ENCODE measurements around the gene NBEAL2.
"Not testable (repeated sequence)": the region's sequence is repeated elsewhere in the genome, so short reads cannot be mapped to it uniquely, and the experiment has no call there.

The NBEAL2 gene

DNA sequence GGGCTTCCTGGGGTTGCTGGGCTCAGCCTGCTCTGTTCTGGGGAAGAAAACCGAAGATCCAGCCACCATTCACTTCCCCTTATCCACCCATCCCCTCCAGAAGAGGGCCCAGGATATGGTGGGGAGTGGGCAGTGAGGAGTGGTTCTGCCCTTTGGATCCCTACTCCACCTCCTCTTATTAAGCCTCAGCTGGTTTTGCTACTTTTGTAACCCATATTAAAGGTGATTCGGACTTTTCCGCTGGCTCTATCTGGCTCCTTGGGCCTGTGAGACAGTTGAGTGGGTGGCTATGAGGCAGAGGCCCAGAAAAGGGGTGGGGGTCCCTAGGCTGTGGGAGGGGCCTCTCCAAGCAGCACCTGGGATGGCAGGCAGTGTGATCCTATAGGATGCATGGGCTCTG, 33.8 kb downstream of the NBEAL2 start:
- no peak for DNase-seq

DNA sequence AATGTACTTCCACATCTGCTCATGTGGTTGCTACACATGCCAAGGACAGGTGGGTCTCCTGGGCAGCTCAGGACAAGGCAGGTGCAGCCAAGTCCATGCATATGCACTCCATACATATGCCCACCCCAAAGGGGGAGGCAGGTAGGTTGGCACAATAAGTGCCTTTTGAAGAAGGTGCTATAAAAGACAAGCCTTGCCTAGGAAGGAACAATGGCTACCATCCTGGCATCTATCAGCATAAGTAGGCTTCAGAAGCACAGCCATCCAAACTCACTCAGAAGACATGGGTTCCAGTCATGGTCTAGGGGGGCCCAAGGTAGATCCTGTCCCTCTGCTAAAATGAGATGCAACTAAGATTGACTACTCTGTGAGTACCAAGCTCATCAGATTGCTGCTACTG, 34.6 kb downstream of the NBEAL2 start:
- no peak for DNase-seq

GRCh38 chr3:47015151-47015550, 35.7 kb downstream of the NBEAL2 start:
- no peak for DNase-seq

DNA sequence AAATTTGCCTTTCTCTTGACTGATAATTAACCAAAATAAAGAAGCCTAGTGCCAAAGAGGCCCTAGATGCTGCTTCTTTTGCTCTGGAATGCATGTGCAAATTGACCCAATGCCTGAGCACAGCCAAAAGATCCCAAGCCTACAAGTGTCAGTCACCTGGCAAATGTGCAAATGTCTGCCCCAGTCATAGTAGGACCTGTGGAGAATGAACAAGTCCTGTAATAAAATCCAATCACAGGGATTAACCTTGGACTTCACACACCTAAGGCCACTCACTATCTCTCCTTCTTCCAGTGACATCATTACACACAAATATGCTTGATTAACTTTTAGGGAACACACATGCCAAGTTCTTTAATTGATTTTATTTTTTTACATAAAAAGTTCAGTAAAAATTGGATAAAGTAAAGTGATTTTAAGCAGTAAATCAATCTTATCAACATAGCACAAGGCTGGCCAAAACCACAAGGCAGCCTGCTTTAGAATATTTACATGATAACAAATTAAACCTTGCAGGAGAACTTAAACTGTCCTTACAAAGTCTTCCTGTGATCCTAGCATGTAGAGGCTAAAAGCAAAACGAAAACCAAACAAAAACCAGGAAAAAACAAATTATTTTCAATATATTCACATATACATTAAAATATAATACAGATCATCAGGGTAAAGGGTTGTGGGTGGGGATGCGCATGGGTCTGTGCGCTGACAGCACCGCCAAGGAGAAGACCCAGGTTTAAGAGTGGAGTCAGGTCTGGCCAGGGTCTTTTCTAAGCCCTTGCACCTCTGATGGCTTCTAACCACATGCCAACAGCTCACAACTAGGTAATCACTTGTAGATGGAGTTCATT, 36.8 kb downstream of the NBEAL2 start:
- no peak for DNase-seq

DNA sequence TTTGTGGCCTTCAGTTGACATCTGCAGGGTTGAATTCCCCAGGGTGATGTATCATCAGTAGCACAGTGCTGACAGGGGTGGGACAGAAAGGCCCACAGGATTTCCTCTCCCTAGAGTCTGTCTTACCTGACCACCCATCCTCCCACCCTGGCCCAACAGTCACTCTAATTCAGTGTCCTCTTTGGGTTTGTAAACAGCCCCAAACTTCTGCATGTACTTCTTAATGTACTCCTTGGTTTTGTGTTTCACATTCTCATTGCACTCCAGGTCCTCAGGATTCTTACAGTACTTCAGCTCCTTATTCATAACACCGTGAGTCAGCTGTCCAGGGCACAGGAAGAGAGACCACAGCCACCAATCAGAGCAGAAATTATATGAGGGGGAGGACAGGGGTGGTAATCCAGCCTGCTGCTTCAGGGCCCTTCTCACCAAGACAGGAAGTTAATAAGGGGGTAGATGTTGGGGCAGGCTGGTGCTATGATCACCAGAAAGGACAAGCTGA, 37.5 kb downstream of the NBEAL2 start:
- DNase-seq: no peak

DNA sequence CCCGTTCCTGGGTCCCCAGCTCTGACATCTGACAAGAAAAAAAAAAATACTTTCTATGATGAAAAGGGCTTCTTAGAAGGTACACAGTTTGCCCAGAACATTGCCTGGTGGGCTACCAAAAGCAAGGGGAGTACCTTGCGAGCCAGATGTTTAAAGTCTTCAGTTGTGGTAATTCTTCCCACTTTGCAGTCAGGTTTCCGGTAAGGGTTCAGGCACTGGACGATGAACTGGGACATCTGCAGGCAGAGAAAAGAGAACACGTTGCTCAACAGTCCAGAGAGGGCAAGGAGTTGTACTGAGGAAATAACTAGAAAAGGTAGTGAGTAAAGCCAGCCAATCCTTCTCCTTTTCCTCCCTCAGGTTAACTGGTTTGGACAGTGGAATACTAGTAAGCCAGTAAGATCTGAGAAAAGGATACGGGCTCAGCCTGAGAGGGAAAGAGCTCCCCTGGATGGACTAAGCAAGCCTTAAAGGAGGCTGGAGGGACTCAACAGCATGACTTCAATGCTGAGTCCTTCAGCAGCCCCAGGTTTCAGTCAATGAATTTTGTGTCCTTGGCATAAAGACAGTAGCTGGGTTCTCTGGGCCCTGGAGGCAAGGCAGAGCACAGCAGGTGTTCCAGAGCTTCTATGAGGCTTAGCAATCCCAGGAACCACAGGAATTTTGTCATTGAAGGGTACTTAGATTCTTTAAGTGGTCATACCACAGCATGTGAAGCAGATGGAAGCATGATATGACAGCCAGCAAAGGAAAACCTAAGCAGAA, 38.2 kb downstream of the NBEAL2 start:
- peak; percentile 10 for DNase-seq

DNA sequence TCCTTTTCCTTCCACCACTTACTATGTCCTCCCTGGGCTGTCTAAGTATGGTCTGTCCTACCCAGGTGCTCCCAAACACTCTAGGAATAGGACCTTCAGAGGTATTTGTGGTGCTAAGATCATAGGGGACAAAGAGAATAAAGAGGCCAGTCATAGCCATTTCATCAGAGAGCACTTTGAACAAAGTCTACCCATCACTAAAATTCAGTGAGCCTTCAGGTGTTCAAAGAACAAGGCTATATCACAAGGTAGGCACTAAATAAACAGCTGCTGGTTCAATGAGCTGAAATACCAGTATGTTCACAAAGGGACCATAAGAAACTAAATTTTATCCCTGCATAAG, 38.8 kb downstream of the NBEAL2 start:
- no peak for DNase-seq

DNA sequence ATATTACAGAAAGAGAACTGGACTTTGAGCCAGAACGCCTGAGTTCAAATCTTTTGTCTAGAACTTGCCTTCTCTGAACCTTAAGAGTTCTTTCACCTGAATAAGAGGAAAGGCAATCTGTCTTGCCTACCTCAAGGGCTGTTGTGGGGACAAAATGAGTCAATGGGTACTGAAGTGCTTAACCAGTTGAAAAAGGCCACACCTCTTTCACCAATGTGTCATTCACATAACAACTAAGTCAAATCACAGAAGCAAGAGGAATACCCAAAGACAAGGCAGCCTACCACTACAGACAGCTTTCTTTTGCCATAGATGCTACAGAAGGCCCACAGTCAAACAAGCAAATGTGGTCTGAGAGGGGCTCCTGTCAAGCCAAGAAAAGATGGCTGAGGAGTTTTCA, 39.7 kb downstream of the NBEAL2 start:
- DNase-seq: no peak

DNA sequence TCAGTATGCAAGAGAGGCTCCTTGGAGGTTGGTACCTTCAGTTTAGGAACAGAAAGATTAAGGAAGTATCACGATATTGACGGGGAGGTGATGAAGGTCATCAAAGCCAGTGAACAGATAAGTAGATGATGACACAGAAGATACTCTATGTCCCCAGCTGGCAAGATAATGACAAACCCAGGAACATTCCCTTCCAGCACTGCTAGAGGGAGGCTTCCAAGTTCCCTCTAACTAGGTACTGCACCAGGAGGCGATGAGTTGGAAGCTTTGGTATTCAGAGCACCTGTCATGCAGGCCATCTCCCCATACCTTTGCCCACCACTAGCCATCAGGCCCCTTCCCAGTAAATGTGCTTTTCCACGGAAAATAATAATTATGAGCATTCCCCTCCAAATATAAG, 40.8 kb downstream of the NBEAL2 start:
- no peak for DNase-seq

DNA sequence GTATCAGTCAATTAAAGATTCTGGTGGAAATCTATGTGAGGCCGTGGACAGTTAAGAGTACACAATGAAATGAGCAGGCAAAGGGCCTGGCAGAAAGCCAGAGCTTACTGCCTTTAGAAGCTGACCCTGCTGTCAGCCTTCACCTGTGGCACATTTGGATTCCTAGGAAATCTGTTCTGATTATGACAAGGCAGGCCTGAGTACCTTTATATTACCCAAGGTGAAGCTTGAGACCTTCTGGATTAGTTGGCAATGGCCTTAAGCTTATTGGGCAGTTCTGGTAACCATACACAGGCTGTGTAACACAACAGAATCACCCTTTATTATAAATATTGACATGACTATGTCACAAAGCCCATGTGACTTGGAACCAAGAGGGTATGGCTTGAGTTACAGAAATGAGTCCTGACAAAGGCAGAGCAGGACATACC, 43.2 kb downstream of the NBEAL2 start:
- DNase-seq: peak; percentile 99

- no peak for DNase-seq
Measured at GRCh38 chr3:47024932-47025331, 45.5 kb downstream of the NBEAL2 start.

DNA sequence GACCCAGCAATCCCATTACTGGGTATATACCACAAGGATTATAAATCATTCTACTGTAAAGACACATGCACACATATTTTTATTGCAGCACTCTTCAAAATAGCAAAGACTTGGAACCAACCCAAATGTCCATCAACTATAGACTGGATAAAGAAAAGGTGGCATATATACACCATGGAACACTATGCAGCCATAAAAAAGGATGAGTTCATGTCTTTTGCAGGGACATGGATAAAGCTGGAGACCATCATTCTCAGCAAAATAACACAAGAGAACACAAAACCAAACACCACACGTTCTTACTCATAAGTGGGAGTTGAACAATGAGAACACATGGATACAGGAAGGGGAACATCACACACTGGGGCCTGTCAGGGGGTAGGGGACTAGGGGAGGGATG, 47.0 kb downstream of the NBEAL2 start:
- DNase-seq: not testable (repeated sequence)

- DNase-seq: no peak
Measured at GRCh38 chr3:47028146-47028545, 48.7 kb downstream of the NBEAL2 start.

GRCh38 chr3:47028667-47029066, 49.2 kb downstream of the NBEAL2 start:
- no peak for DNase-seq

DNA sequence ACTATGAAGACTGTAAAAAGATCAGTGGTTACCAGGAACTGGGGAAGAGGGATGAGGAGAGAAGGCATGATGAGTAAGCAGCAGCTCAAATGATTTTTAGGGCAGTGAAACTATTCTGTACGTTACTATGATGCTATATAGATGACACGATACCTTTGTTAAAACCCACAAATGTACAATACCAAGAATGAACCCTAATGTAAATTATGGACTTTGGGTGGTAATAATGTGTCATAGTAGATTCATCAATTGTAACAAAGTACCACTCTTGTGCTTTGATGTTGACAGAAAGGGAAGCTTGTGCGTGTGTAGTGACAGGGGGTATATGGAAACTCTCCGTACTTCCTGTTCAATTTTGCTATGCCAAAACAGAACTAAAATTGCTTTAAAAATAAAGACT, 51.6 kb downstream of the NBEAL2 start:
- not testable (repeated sequence) for DNase-seq

GRCh38 chr3:47034868-47035489, 55.5 kb downstream of the NBEAL2 start:
- DNase-seq: no peak

DNA sequence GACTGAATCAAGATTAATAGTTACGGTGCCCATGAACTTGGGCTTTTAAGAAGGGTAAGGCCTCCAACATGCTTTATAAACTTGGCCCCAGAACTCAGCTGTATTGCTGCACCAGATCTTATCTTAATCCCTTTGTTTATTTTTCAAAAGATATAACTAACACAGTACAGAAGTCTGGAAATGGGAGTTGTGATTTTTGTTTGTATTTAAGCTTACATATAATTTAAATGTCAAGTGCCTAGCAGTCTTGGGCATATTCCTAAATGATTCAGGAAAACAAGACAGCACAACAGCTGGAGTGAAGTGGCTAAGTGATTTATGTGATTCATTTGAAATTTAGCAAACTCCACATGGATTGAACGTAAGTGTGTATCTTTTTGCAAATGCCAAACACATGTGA, 56.2 kb downstream of the NBEAL2 start:
- DNase-seq: no peak

- no peak for DNase-seq
Measured at GRCh38 chr3:47036145-47036544, 56.7 kb downstream of the NBEAL2 start.

- not testable (repeated sequence) for DNase-seq
Measured at GRCh38 chr3:47037302-47037701, 57.8 kb downstream of the NBEAL2 start.

GRCh38 chr3:47041114-47041513, 61.6 kb downstream of the NBEAL2 start:
- DNase-seq: no peak

DNA sequence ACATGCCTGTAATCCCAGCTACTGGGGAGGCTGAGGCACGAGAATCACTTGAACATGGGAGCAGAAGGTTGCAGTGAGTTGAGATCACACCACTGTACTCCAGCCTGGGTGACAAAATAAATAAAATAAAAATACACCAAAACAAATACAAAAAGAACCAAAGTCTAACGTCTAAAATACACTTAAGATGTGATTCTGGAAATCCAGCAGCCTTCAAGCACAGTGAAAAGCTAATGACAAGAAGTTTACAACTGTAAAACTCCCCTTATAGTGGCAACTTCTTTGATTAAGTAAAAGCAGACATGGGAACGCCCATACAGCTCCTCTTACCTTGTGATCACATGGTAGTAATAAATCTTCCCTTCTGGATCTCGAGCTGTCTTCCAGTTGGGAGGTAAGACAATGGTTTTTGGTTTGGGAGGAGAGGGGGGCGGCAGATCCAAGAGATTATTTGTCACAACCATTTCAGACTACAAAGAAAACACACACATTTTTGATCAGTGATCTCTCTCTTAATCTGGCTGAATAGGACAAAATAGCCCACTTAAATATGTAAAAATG, 62.8 kb downstream of the NBEAL2 start:
- no peak for DNase-seq

GRCh38 chr3:47047069-47047468, 67.6 kb downstream of the NBEAL2 start:
- no peak for DNase-seq

- no peak for DNase-seq
Measured at GRCh38 chr3:47047673-47048072, 68.2 kb downstream of the NBEAL2 start.
